PC-3 (cell line): ENCODE measurements around the gene ELOA. TPM values are rescaled to one million over a fixed set of nuclear protein-coding genes. Genes with fewer than 3 reads are reported as not detected.

Source experiments
- ATAC-seq: fragments of 200-7000 bp; cut with Tn5 transposase; 2 replicates; pipeline ENCODE4 v1.9.1; 2020; ENCODE audit warnings: mild to moderate bottlenecking, moderate library complexity
- Bru-seq: library from RNA; stranded (reverse); fragments of 400-500 nt; gene quantifications from one replicate; lab custom pipeline; 2021; lab: Mats Ljungman, UMichigan
- BruChase-seq, 2 experiments: library from RNA; stranded (reverse); fragments of 400-500 nt; gene quantifications; one replicate each; lab custom pipeline; 2021; lab: Mats Ljungman, UMichigan
- BruUV-seq: library from RNA; stranded (reverse); fragments of 400-500 nt; replicated peaks from 2 replicates; lab custom pipeline; 2021; lab: Mats Ljungman, UMichigan
- CTCF ChIA-PET: fragments of 300-600 bp; sonication (Branson Sonifier 250); formaldehyde crosslinking; loops from one replicate; lab custom pipeline; 2022; ENCODE audit warnings: antibody characterized with exemption; lab: Charles Lee
- POLR2A ChIA-PET: fragments of 300-600 bp; sonication (Branson Sonifier 250); formaldehyde crosslinking; loops from one replicate; lab custom pipeline; 2022; ENCODE audit warnings: antibody characterized with exemption; ENCODE audit not compliant: unreplicated experiment; lab: Charles Lee
- DNase-seq: peaks from one replicate; pipeline ENCODE4 v3.0.0-alpha.2; 2015
- H2AFZ ChIP-seq: fragments of 300-600 bp; sonication (generic); 2 replicates; pipeline ENCODE4 v1.6.0; 2016; ENCODE audit warnings: antibody characterized with exemption, low read length
- H3F3A ChIP-seq: fragments of 300-600 bp; sonication (generic); one replicate; pipeline ENCODE4 v1.6.0; 2017; ENCODE audit warnings: antibody characterized with exemption, low read length, control low read depth, mild to moderate bottlenecking; ENCODE audit not compliant: unreplicated experiment
- H3K27ac ChIP-seq: fragments of 300-600 bp; sonication (generic); 2 replicates; pipeline ENCODE4 v1.5.1; 2016; ENCODE audit warnings: mild to moderate bottlenecking, low read length
- H3K27me3 ChIP-seq: fragments of 300-600 bp; sonication (generic); 2 replicates; pipeline ENCODE4 v1.6.1; 2016; ENCODE audit warnings: low read length, mixed read lengths
- H3K36me3 ChIP-seq: fragments of 300-600 bp; sonication (generic); 2 replicates; pipeline ENCODE4 v1.6.1; 2016; ENCODE audit warnings: low read depth, mixed run types, low read length, mixed read lengths
- H3K4me1 ChIP-seq: fragments of 300-600 bp; sonication (generic); 2 replicates; pipeline ENCODE4 v1.5.1; 2016; ENCODE audit warnings: low read length; ENCODE audit not compliant: insufficient read depth
- H3K4me2 ChIP-seq: fragments of 300-600 bp; sonication (generic); 2 replicates; pipeline ENCODE4 v1.6.0; 2016; ENCODE audit warnings: low read length
- H3K4me3 ChIP-seq: fragments of 300-600 bp; sonication (generic); 2 replicates; pipeline ENCODE4 v1.5.1; 2016; ENCODE audit warnings: mild to moderate bottlenecking, low read length, mixed read lengths
- H3K79me2 ChIP-seq: fragments of 300-600 bp; sonication (generic); 2 replicates; pipeline ENCODE4 v1.6.1; 2017; ENCODE audit warnings: low read length, mixed read lengths
- H3K9ac ChIP-seq: fragments of 300-600 bp; sonication (generic); 2 replicates; pipeline ENCODE4 v1.6.0; 2016; ENCODE audit warnings: mild to moderate bottlenecking, low read length
- H3K9me2 ChIP-seq: fragments of 300-600 bp; sonication (generic); replicated peaks from 2 replicates; pipeline ENCODE4 v1.6.1; 2016; ENCODE audit warnings: mixed run types, low read length, mixed read lengths
- H3K9me3 ChIP-seq: fragments of 300-600 bp; sonication (generic); 2 replicates; pipeline ENCODE4 v1.6.1; 2016; ENCODE audit warnings: low read length, mixed read lengths
- H4K20me1 ChIP-seq: fragments of 300-600 bp; sonication (generic); 2 replicates; pipeline ENCODE4 v1.6.1; 2016; ENCODE audit warnings: low read length, mixed read lengths
- CTCF ChIP-seq: fragments of 300-600 bp; sonication (generic); conservative IDR thresholded peaks from 2 replicates; pipeline ENCODE4 v1.5.1; 2017; ENCODE audit warnings: antibody characterized with exemption, low read depth, mild to moderate bottlenecking, low read length
- EZH2 ChIP-seq: fragments of 300-600 bp; sonication (generic); IDR thresholded peaks from one replicate; pipeline ENCODE4 v1.6.1; 2017; ENCODE audit warnings: antibody characterized with exemption, mild to moderate bottlenecking, low read length; ENCODE audit not compliant: unreplicated experiment
- EZH2phosphoT487 ChIP-seq: fragments of 300-600 bp; sonication (generic); IDR thresholded peaks from 2 replicates; pipeline ENCODE4 v1.6.1; 2018; ENCODE audit warnings: mild to moderate bottlenecking, antibody characterized with exemption, low read length, borderline replicate concordance
- intact Hi-C: fragments of 100-400 bp; cut with micrococcal nuclease; formaldehyde crosslinking; loops from 2 replicates; pipeline ENCODE4 v1.9.0; 2023
- long read RNA-seq: library from polyadenylated mRNA; unstranded; transcript quantifications from one replicate; pipeline ENCODE4 v2.0.0, GENCODE V29; 2021; ENCODE audit not compliant: unreplicated experiment
- total RNA-seq: library from RNA; depleted of rRNA; stranded (reverse); fragments of >200 nt; gene quantifications from 2 replicates; pipeline ENCODE4 v1.2.3, GENCODE V29; 2014; rRNA removed

Gene ELOA
- total RNA-seq (50.7 and 50.9 TPM in 2 replicates), Bru-seq, nascent RNA (percentile 83 among the genes with signal in this experiment), BruChase-seq, experiment 1, labeled RNA remaining after a 6-hour chase (percentile 97 among the genes with signal in this experiment), BruChase-seq, experiment 2, labeled RNA remaining after a 2-hour chase (percentile 97 among the genes with signal in this experiment)
- long read RNA-seq, full-length matches to known transcripts: 45 of 101 reads
- long read RNA-seq, partial matches to known transcripts: 51 of 101 reads
- long read RNA-seq, other reads (novel, unspliced or antisense): 5 of 101 reads

- ChIA-PET CTCF (no interaction called here), POLR2A (interaction anchor here (0.6 kb wide), 2 partner anchors 23 to 40 kb away, joined by 3 to 7 read pairs; no protein-coding TSS in a partner anchor)
- Histone ChIP-seq H3K9me3 (no peaks in the 10 kb centered on the region), H3K79me2 (peaks cover 53% of the 10 kb centered on the region), H3K9ac (peak within 1 kb of the TSS; percentile 90), H2AFZ (peak within 1 kb of the TSS; percentile 90), H3K9me2 (no peaks in the 10 kb centered on the region), H3K4me1 (peaks cover 18% of the 10 kb centered on the region), H3F3A (no peaks in the 10 kb centered on the region), H4K20me1 (peaks cover 28% of the 10 kb centered on the region), H3K4me2 (peak within 1 kb of the TSS; percentile 96), H3K36me3 (no peaks in the 10 kb centered on the region; the same call in 1 of the 2 replicates), H3K27ac (0 out of 2 replicates have a peak within 1 kb of the TSS, but pooled peaks have one; percentile 14), H3K4me3 (peak within 1 kb of the TSS; percentile 88), H3K27me3 (no peaks in the 10 kb centered on the region)
- BruUV-seq: no TSS peak
- intact Hi-C loops: no loop called here
- TF ChIP-seq EZH2 (no peak), EZH2phosphoT487 (no peak), CTCF (no peak)
- ATAC-seq: peak; percentile 91
- peak; percentile 65 for DNase-seq
Observed at GRCh38 chr1:23743287-23744152, at the start of gene ELOA. Gene ELOA (plus strand): TSS chr1:23743471. CDS start chr1:23743504, 33 bp downstream.

GRCh38 chr1:23693599-23693998 is 49.7 kb upstream of the ELOA start:
- TF ChIP-seq EZH2phosphoT487 (no peak), EZH2 (no peak), CTCF (no peak)
- intact Hi-C loops: no loop called here
- ChIA-PET POLR2A (no interaction called here), CTCF (no interaction called here)
- Histone ChIP-seq H3K79me2 (peaks cover 70% of the 10 kb centered on the region), H3K4me3 (peak overlapping the region; percentile 95), H3K4me1 (peaks cover 21% of the 10 kb centered on the region), H3K9me3 (no peaks in the 10 kb centered on the region), H3K9ac (peak overlapping the region; percentile 98; the same call in 1 of the 2 replicates), H3K4me2 (peak overlapping the region; percentile 86), H4K20me1 (peaks cover 65% of the 10 kb centered on the region), H3K9me2 (no peaks in the 10 kb centered on the region), H3K27me3 (no peaks in the 10 kb centered on the region), H3K27ac (no peak overlapping the region), H3F3A (no peaks in the 10 kb centered on the region), H3K36me3 (peaks cover 65% of the 10 kb centered on the region), H2AFZ (no peak overlapping the region)
- DNase-seq (no peak), ATAC-seq (no peak)
- BruUV-seq: no TSS peak
